Measurements from ENCODE around the gene ENTHD1.

DNA sequence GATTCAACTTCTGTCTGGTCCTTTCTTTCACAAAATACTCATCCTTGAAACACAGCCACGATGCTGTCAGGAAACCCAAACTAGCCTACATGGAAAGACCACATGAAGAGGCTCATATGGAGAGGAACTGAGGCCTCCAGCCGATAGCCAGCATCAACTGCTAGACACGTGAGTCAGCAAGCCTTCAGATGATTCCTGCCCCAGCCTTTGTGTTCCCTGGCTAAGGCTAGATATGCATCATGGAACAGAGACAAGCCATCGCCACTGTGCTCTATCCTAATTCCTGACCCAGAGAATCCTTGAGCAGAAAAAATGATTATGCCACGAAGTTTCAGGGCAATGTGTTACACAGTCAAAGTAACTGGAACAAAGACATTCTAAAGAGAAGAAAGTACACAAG, 75.5 kb downstream of the ENTHD1 start:
- TF ChIP-seq CTCF (IDR thresholded peaks at IDR 0.05), result no peak
- TF ChIP-seq POLR2A (IDR thresholded peaks at IDR 0.05), result no peak

Measured in uterus (tissue), 2 donors.